ENCODE results near the gene PTAR1.

- TF ChIP-seq, protein P1, sequence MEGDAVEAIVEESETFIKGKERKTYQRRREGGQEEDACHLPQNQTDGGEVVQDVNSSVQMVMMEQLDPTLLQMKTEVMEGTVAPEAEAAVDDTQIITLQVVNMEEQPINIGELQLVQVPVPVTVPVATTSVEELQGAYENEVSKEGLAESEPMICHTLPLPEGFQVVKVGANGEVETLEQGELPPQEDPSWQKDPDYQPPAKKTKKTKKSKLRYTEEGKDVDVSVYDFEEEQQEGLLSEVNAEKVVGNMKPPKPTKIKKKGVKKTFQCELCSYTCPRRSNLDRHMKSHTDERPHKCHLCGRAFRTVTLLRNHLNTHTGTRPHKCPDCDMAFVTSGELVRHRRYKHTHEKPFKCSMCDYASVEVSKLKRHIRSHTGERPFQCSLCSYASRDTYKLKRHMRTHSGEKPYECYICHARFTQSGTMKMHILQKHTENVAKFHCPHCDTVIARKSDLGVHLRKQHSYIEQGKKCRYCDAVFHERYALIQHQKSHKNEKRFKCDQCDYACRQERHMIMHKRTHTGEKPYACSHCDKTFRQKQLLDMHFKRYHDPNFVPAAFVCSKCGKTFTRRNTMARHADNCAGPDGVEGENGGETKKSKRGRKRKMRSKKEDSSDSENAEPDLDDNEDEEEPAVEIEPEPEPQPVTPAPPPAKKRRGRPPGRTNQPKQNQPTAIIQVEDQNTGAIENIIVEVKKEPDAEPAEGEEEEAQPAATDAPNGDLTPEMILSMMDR (conservative IDR thresholded peaks at IDR 0.05 in 1 of 2, IDR thresholded peaks at IDR 0.05 in 1 of 2; ENCODE audit: extremely low read depth in 1 of 2, insufficient read depth in 1 of 2, low read depth in 1 of 2, low read length in 2 of 2): no peak
- TF ChIP-seq EZH2 (IDR thresholded peaks at IDR 0.05; ENCODE audit: borderline replicate concordance, low read length): no peak
These were observed 75.9 kb downstream of the PTAR1 start for GRCh38 chr9:69683927-69684326.

Measured in mammary epithelial cell (primary cell).